Measurements from ENCODE around the gene EPB41L4B.
"Not testable (repeated sequence)": the region's sequence is repeated elsewhere in the genome, so short reads cannot be mapped to it uniquely, and the experiment has no call there.

The EPB41L4B gene

DNA sequence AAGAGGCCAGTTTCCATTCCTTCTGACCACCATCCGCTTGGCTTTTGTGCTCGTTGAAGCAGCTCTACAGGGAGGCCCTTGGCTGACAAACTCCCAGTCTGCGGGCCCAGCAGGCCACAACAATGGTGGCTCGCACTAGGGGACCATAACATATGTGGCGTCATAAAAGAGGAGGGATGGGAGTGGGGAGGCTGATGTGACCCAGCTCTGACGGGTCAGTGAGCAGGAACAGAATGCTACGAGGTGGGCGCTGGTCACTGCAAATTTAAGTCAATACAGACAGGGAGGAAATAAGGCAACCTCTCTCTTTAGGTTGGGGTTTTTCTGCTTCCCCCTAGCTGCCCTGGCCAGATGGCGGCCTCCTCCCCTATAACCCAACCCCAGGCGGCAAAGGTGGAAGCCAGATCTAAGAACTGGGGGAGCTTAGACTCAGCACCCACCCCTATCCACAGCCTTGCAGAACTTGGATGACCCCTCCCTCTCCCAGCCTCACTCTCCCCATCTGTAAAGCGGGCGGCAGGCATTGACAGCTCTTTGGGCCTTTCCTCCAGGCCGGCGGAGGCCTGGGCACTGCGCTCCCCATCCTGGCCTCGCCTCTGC, 154.6 kb downstream of the EPB41L4B start:
- DNase-seq (ENCODE audit: low read depth in 2 of 2) = no peak

DNA sequence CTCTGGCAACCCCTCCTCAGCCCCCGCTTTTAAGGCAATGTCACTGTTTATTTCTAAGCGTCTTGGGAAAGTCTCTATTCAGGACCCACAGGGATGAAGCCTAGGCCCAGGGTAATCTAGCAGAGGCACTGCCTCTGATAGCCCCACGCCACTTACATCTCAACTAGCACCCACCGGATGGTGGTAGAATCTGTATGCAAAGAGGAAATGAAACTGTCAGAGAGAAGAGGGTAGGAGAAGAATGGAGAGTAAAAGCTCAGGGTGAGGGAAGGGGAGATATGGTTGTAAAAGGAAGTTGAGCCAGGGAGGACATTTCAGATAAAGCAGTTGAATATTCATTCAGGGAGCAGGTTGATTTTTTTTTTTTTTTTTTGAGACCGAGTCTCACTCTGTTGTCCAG, 156.8 kb downstream of the EPB41L4B start:
- no peak for DNase-seq (ENCODE audit: low read depth in 2 of 2)

DNA sequence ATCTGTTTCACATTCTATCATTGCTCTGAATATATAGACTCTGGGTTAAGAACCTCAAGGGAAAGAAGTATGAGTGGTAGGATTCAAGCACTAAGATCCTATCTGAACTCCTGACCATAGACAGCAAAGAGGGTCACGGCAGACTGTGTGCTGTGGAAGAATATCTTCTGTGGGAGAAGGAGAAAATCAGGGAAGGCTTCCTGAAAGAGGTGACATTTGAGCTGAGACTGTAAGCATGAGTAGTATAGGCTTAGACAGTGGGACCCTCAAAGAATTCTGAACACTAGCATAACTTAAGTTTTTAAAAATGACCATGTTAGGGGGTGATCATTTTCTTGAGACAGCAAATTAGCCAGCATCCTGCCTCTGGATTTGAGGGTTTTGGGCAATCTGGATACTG, 157.7 kb downstream of the EPB41L4B start:
- DNase-seq (ENCODE audit: low read depth in 2 of 2) = no peak

DNA sequence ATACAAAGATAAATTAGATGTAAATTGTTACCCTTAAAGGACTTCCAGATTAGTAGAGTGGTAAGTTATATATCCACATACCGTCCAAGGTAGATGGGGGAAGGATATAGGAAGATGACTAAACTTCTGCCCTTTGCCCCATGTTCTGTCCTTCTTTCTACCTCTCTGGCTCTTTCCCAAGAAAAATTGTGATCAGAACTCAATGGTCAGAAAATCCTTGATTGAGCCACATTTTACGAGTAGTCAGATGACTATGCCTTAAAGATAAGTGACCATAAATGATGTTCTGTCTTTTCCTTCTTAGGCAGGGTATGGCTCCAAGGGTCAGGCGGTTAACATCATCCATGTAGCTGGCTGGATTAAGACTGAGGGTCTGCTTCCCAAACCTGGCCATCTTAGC, 158.2 kb downstream of the EPB41L4B start:
- no peak for DNase-seq (ENCODE audit: low read depth in 2 of 2)

DNA sequence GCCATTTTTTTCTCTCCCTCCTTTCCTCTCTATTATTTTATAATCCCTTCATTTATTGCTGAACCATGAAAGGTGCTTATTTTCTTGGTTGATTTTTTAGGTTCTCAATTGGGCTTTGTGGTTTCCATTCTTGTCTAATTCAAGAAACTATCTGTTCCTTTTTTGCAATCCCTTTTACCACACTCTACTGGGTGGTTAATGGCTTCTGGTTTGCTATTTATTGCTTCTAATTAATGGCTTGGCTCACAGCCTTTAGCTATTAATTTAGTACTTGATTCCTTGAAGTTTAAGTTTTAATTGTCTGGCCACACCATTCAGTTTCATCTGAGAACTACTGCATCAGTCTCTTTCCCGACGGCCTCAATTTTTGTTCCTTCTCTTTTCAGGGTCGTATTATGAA, 159.4 kb downstream of the EPB41L4B start:
- no peak for DNase-seq (ENCODE audit: low read depth in 2 of 2)

DNA sequence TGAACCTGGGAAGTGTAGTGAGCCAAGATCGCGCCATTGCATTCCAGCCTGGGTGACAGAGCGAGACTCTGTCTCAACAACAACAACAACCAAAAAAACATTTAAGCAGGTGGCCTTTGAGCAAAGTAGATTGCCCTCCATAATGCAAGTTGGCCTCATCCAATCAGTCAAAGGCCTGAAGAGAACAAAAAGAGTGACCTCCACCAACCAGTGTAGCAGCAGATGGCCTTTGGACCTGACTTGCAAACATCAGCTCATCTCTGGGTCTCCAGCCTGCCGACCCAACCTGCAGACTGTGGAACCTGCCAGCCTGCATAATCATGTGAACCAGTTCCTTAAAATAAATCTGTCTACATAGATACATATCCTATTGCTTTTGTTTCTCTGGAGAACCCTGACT, 161.3 kb downstream of the EPB41L4B start:
- no peak for DNase-seq (ENCODE audit: low read depth in 2 of 2)

DNA sequence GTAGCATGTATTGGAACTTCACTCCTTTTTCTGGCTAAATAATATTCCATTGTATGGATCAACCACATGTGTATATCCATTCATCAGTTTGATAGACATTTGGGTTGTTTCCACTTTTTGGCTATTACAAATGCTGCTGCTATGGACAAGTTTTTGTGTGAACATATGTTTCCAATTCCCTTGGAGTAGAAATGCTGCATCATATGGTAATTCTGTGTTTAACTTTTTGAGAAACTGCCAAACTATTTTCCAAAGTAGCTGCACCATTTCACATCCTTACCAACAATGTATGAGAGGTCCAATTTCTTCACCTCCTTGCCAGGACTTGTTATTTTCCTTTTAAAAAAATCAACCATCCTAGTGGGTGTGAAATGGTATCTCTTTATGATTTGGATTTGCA, 162.2 kb downstream of the EPB41L4B start:
- no peak for DNase-seq (ENCODE audit: low read depth in 2 of 2)

DNA sequence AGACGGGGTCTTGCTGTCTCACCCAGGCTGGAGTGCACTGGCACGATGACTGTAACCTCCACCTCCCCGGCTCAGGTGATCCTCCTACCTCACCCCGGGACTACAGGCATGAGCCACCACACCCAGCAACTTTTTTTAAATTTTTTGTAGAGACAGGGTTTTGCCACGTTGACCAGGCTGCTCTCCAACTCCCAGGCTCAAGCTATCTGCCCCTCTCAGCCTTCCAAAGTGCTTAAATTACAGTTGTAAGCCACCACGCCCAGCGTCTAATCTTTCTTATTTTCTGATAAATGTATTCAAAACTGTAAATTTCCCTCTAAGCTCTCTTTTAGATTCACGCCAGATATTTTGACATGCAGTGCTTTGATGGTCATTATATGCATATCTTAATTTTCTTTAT, 164.2 kb downstream of the EPB41L4B start:
- DNase-seq (ENCODE audit: low read depth in 2 of 2) = no peak

DNA sequence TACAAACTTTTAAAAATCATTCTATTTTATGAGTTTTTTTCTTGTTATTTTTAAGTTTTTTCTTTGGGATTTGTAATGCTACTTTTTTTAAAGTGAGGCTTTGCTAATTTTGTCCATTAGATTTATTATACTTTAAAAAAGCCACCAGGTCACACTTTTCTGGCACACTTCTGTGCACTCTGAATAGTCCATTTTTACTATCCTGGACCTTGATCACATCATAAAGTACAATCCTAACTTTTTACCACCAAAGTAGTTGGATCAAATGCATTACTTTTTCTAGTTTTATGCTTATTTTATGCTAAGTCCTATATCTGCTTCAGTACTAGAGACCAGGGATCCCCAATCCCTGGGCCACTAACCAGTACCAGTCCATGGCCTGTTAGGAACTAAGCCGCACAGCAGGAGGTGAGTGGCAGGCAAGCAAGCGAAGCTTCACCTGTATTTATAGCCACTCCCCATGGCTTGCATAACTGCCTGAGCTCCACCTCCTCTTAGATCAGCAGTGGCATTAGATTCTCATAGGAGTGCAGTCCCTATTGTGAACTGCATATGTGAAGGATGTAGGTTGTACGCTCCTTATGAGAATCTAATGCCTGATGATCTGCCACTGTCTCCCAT, 169.8 kb downstream of the EPB41L4B start:
- DNase-seq (ENCODE audit: low read depth in 2 of 2) = no peak

DNA sequence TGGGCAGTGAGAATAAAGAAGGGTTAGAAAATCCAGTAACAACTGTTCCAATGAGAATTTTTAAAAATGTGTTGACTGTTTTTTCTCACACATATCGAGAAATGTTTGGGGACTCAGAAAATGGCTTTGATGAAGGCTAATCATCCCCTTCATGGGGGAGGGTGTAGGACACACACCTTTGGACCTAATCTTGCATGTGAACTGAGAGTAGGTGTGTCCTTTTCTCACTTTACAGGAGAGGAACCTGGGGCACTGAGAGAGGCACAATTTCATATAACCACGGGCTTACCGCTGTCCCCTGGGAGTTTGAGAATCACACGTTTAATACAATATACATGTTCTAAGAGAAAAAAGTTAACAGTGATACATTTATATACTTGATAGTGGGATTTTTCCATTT, 171.1 kb downstream of the EPB41L4B start:
- no peak for DNase-seq (ENCODE audit: low read depth in 2 of 2)

DNA sequence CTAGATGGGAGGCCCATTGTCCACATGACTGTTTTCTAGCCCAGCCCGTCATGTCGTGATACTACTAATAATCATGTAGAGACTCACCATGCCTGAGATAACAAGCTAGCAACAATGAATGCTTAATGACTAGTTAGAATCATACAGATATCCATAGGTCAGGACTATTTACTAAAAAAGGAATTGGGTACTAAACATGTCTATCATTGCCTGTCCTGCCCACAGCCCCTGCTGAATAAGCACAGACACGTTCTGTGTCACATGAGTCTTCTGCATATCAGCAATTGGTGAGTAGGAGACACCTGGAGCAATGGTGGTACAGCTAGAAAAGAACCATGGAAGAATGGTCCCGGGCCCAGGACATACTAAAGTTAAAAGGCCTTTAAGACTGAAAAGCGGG, 171.8 kb downstream of the EPB41L4B start:
- DNase-seq (ENCODE audit: low read depth in 2 of 2) = no peak

DNA sequence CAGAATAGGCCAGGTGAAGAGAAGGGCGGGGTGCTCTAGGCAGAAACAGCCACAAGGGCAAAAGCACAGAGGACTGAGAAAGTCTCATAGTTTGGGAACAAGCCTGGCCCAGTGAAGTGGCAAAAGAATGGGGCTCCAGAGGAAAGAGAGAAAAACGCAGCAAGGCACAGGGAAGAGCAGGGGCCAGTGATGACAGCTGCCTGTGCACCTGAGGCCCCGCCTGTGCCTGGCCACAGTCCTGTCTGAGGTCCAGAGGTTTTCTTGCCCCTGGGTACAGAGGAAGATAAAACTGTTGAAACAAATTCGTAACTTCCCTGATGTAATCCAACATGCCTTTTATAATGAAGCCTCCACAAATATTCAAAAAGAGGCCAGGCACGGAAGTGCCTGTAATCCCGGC, 175.8 kb downstream of the EPB41L4B start:
- no peak for DNase-seq (ENCODE audit: low read depth in 2 of 2)

DNA sequence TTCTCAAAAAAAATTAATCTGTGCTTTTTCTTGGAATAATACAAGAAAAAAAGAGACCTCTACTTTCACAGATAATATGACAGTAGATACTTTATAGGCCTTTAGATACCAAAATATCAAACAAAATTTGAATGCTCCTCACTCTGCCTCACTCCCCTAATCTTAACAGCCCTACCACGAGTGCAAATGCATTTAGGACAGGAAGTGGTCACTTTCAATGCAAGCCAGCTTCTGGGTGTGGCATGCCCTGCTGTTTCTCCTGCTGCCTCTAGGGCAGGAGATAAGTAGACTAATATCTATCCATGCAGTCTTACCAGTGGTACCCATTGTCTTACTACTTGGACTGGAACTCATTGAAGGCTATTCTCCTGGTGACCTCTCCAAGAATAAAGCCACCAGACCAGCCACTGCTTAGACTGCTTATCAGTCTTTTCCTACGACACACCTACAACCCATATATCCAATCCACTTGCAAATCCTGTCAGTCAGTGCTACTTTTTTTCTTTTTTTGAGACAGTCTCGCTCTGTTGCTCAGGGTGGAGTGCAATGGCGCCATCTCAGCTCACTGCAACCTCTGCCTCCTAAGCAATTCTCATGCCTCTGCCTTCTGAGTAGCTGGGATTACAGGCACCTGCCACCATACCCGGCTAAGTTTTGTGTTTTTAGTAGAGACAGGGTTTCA, 176.8 kb downstream of the EPB41L4B start:
- no peak for DNase-seq (ENCODE audit: low read depth in 2 of 2)

DNA sequence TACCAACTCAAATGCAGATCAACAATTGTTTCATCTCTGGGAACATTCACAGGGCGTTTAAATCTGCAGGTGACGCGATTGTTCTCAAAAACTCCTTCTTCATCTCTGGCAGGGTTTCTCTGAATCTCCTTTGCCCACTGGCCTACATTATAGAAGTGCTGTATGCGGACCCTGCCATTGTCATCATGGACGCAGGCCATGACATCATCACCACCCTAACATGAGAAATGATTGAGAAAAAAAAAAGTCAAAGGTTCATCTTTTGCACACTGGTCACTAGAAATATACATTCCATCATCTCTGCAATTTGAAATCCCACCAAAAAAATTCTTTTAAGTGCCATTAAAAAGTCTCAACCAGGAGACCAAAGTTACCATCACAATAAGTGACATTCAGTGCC, 179.5 kb downstream of the EPB41L4B start:
- no peak for DNase-seq (ENCODE audit: low read depth in 2 of 2)

DNA sequence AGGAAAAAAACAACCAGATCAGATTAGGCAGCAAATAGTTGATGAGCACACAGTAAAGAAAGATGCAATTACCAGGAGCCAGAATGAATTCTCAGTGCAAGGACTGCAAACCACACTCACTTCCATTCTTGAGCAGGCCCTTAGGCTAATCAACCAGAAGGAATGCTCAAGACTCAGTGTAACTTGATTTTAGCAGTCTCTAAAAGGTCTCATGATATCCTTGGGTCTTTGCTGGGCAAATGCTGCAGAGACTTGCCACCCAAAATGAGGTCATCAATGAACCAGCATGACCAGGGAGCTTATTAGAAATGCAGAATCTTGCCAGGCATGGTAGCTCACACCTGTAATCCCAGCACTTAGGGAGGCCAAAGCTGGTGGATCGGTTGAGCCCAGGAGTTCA, 181.0 kb downstream of the EPB41L4B start:
- DNase-seq (ENCODE audit: low read depth in 2 of 2) = no peak

DNA sequence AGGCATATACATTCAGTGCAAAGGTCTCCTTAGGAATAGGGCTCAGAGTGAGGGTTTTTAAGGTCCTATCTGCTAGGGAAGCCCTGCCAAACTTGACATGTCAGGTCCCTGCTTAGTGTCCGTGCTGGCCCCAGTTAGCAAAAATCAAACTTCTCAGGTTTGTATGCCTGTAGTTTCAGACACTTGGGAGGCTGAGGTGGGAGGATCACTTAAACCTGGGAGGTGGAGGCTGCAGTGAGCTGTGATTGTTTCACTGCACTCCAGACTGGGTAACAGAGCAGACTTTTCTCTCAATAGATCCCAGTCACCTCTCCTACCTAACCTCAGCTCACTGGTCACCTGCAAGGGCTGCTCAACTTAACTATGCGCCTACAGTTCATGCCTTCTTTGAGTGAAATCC, 182.4 kb downstream of the EPB41L4B start:
- DNase-seq (ENCODE audit: low read depth in 2 of 2) = no peak

DNA sequence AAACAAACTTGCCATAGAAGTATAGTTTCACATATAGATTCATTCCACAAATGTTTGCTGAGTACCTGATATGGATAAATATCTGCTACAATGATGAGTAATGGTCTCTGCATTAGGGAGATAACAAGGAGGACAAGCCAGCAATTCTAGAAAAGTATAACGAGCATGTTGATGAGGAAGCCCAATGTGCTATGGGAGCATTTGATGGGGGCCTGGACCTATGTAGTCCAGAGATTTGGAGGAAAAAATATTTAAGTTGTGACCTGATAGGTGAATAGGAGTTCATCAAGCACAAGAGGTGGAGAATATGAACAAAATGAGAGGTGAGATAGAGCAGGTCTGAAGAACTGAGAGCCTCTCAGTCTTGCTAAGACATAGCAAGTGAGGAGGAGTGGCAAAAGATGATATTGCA, 186.7 kb downstream of the EPB41L4B start:
- DNase-seq (ENCODE audit: low read depth in 2 of 2) = no peak

DNA sequence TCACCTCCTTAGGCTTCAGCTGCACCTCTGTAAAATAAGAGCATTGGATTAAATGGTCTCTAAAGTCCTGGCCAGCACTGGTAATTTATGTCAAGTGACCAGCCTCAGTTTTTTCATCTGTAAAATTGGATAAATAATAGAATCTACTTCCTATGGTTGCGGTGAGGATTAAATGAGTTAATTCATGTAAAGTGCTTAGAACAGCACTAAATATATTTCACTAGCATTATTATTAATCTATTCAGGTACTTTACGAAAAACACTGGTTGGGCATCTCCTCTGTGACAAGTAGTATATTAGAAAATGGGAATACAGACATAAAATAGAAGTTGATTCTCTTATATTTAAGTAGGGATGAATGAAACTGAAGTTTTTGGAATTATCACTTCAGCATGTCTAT, 187.3 kb downstream of the EPB41L4B start:
- no peak for DNase-seq (ENCODE audit: low read depth in 2 of 2)

DNA sequence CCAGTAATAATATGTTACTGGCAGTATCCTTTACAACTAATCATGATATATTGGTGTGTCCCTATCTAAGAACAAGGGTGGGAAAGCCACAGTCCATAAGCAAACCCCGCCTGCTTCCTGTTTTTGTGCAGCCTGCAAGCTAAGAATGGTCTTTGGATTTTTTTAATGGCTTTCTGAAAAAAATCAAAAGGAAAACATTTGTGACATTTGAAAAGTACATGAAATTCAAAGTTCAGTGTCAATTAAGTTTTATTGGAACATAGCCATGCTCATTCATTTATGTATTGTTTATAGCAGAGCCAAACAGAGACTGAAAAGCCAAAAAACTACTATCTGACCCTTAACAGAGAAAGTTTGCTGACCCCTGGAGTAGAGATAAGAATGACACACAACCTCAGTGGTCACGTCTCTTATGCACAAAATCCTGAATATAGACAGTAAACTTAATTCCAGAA, 188.3 kb downstream of the EPB41L4B start:
- DNase-seq (ENCODE audit: low read depth in 2 of 2) = no peak

DNA sequence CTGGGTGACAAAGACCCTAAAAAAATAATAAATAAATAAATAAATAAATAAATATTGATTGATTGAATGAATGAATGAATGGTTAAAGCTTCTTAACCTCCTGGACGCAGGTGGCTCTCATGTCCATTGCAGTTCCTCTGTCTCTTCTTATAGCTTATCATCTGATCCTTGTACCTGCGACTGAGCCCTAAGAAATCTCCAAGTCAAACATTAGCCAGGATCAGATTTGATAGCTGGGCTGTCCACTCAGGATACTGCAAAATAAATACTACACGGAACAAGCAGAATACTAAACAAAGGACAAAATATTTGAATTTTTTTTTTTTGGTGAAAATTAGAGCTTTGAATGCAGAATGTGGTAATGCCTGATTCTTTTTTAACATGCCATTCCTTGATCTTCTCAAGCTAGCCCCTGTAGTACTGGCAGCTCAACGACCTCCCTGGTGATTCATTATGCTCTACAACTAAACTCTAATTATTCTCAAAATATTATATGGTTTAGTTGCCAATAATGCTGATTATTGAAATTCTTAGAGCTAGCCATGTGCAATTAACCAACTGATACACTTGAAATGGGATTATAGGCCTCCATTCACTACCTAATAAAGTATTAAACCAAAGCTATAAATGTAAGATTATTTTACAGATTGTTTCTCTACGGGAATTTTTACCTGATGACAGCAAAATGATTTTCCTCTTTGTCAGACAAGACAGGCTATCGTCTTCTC, 191.2 kb downstream of the EPB41L4B start:
- DNase-seq (ENCODE audit: low read depth in 2 of 2) = no peak

DNA sequence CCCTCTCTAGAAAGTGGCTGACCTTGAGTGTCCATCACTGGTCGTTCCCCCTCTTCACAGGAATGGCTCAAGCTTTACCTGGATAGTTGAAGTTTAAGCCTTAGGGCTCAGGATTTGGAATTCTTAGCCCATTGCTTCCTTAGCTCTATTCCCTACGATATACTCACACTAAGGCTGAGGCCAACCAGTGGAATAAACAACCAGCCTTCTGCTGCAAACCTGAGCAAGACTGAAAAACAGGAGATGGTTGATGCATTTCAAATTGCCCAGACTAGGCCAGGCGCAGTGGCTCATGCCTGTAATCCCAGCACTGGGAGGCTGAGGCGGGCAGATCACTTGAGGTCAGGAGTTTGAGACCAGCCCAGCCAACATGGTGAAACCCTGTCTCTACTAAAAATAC, 194.2 kb downstream of the EPB41L4B start:
- not testable (repeated sequence) for DNase-seq (ENCODE audit: low read depth in 2 of 2)

DNA sequence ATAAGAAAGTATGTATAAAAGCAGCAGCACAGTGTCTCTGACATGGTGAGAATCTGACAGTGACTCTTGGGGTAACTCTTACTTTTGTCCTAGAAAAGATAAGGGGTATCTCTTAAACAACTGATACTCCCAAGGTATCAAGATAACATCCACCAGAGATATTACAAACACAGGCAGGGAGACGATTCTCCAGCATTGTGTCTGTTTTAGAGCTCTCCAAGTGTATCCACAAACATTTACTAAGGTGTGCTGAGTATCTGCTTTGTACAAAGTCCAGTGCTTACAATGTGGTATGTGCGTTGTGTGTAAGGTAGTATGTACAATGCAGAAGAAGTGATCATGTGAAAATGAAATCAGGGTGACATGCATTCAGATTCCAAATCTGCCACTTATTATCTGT, 196.7 kb downstream of the EPB41L4B start:
- DNase-seq (ENCODE audit: low read depth in 2 of 2) = no peak

All from stimulated activated CD4-positive, alpha-beta T cell treated with anti-CD3 and anti-CD28 coated beads, Interleukin-12 subunit alpha, Interleukin-12 subunit beta, amount 100 ng/mL, for 24 hours (primary cell).